Uterus (tissue), 4 donors: Measurements from ENCODE around the gene RD3L. TPM values are rescaled to one million over a fixed set of nuclear protein-coding genes. Genes with fewer than 3 reads are reported as not detected.
"Not testable (repeated sequence)": the region's sequence is repeated elsewhere in the genome, so short reads cannot be mapped to it uniquely, and the experiment has no call there.

ENCODE experiments used
- DNase-seq, 2 donors: peaks; one replicate each; pipeline ENCODE4 v3.0.0-alpha.2; 2019 to 2020
- H3K27ac ChIP-seq, 2 donors: fragments of 200-600 bp; sonication (generic); 1 replicate in 1 of 2; 2 replicates in 1 of 2; pipeline ENCODE4 v1.5.1; 2016 to 2018
- H3K27me3 ChIP-seq, 2 donors: fragments of 200-600 bp; sonication (generic); one replicate each; pipeline ENCODE4 v1.5.1; 2018 to 2019; ENCODE audit warnings: control low read depth in 1 of 2
- H3K36me3 ChIP-seq, 2 donors: fragments of 200-600 bp; sonication (generic); one replicate each; pipeline ENCODE4 v1.5.1; 2019; ENCODE audit warnings: control low read depth in 1 of 2
- H3K4me1 ChIP-seq, 2 donors: fragments of 200-600 bp; sonication (generic); one replicate each; pipeline ENCODE4 v1.5.1; 2018 to 2019; ENCODE audit warnings: control low read depth in 1 of 2
- H3K4me3 ChIP-seq, 2 donors: fragments of 200-600 bp; sonication (generic); 1 replicate in 1 of 2; 2 replicates in 1 of 2; pipeline ENCODE4 v1.5.1; 2018 to 2019; ENCODE audit warnings: mild to moderate bottlenecking in 1 of 2
- H3K9me3 ChIP-seq, 2 donors: fragments of 200-600 bp; sonication (generic); one replicate each; pipeline ENCODE4 v1.5.1; 2019; ENCODE audit warnings: control low read depth in 1 of 2
- CTCF ChIP-seq, 4 experiments: fragments of 200-600 bp in 2 of 4; fragments of 450-650 bp in 2 of 4; sonication (generic) in 2 of 4; IDR thresholded peaks; one replicate each; pipeline ENCODE4 v1.5.1; 2016 to 2019; ENCODE audit warnings: antibody characterized with exemption in 4 of 4, mild to moderate bottlenecking in 2 of 4, moderate library complexity in 1 of 4
- POLR2A ChIP-seq, 2 donors: fragments of 450-650 bp; IDR thresholded peaks; one replicate each; pipeline ENCODE4 v1.6.1; 2016; ENCODE audit warnings: antibody characterized with exemption in 2 of 2, mild to moderate bottlenecking in 1 of 2, moderate library complexity in 1 of 2
- intact Hi-C: fragments of 100-400 bp; cut with DNase I; formaldehyde crosslinking; loops from one replicate; pipeline ENCODE4 v1.15.1; 2023; ENCODE audit warnings: low total_unique reads
- total RNA-seq, 4 donors: library from RNA; depleted of rRNA in 3 of 4; stranded (reverse); fragments of >200 nt in 3 of 4; gene quantifications; one replicate each; pipeline versions ENCODE4 v1.1.0 to v1.2.4, GENCODE V29; 2014 to 2023
- donor health status: DM: yes; HTN: yes; CAD: no.

The RD3L gene
- total RNA-seq: not detected

GRCh38 chr14:103941973-103942736 lies at the start of gene RD3L:
Gene RD3L, minus strand, starts transcription at chr14:103942529. Its CDS starts 834 bp downstream, at chr14:103941695.
- Histone ChIP-seq H3K27ac (no peak within 1 kb of the TSS), H3K4me1 (no peaks in the 10 kb centered on the region), H3K36me3 (no peaks in the 10 kb centered on the region), H3K4me3 (no peak within 1 kb of the TSS), H3K9me3 (peaks cover 0 to 5% of the 10 kb centered on the region in 2 donors), H3K27me3 (peaks cover 0 to 9% of the 10 kb centered on the region in 2 donors)
- TF ChIP-seq CTCF (IDR thresholded peaks at IDR 0.05) (no peak), POLR2A (IDR thresholded peaks at IDR 0.05) (no peak)
- intact Hi-C loops: no loop called here
- DNase-seq: no peak

- intact Hi-C loops: no loop called here
Observed at GRCh38 chr14:103989964-103990363, 47.6 kb upstream of the RD3L start.

GRCh38 chr14:103989034-103989433 lies 46.7 kb upstream of the RD3L start:
- Histone ChIP-seq H3K27ac (no peak overlapping the region), H3K36me3 (no peaks in the 10 kb centered on the region), H3K4me3 (no peak overlapping the region), H3K9me3 (no peaks in the 10 kb centered on the region), H3K27me3 (no peaks in the 10 kb centered on the region), H3K4me1 (no peaks in the 10 kb centered on the region)
- intact Hi-C loops: no loop called here
- no peak for TF ChIP-seq CTCF (IDR thresholded peaks at IDR 0.05)
- no peak for TF ChIP-seq POLR2A (IDR thresholded peaks at IDR 0.05)
- DNase-seq: no peak

More at GRCh38 chr14:103989964-103990363, 47.6 kb upstream of the RD3L start:
- Histone ChIP-seq H3K27ac (no peak overlapping the region), H3K4me3 (no peak overlapping the region), H3K9me3 (no peaks in the 10 kb centered on the region), H3K36me3 (no peaks in the 10 kb centered on the region), H3K27me3 (no peaks in the 10 kb centered on the region), H3K4me1 (no peaks in the 10 kb centered on the region)
- DNase-seq: no peak
- TF ChIP-seq POLR2A (IDR thresholded peaks at IDR 0.05) (no peak), CTCF (IDR thresholded peaks at IDR 0.05) (no peak)

GRCh38 chr14:103984196-103984595 lies 41.9 kb upstream of the RD3L start:
- no peaks in the 10 kb centered on the region for H3K4me1 ChIP-seq
- H3K27me3 ChIP-seq: no peaks in the 10 kb centered on the region
- no peak for DNase-seq
- TF ChIP-seq POLR2A (IDR thresholded peaks at IDR 0.05) (no peak), CTCF (IDR thresholded peaks at IDR 0.05) (no peak)
- H3K27ac ChIP-seq: no peak overlapping the region
- no peaks in the 10 kb centered on the region for H3K9me3 ChIP-seq
- no peaks in the 10 kb centered on the region for H3K36me3 ChIP-seq
- intact Hi-C loops: no loop called here
- H3K4me3 ChIP-seq: no peak overlapping the region

GRCh38 chr14:103980623-103981238 lies 38.4 kb upstream of the RD3L start:
- H3K4me3 ChIP-seq, intact Hi-C loops, H3K27me3 ChIP-seq, H3K9me3 ChIP-seq, H3K4me1 ChIP-seq, H3K36me3 ChIP-seq, H3K27ac ChIP-seq: not testable (repeated sequence)
- DNase-seq: peak; percentile 29 to 34
- peak; percentile 38 to 55 (median 46) for TF ChIP-seq CTCF (IDR thresholded peaks at IDR 0.05)
